Glutamatergic neuron (in vitro differentiated cells): ENCODE measurements around the gene ASTN2. TPM values are rescaled to one million over a fixed set of nuclear protein-coding genes. Genes with fewer than 3 reads are reported as not detected.

ENCODE experiments used
- DNase-seq: peaks from one replicate; pipeline ENCODE4 v3.0.0; 2022
- H3K27ac Mint-ChIP-seq: one replicate; pipeline ENCODE4 v1.8.0; 2020; ENCODE audit warnings: mild to moderate bottlenecking, mixed read lengths, inconsistent platforms; ENCODE audit not compliant: unreplicated experiment
- H3K27me3 Mint-ChIP-seq: one replicate; pipeline ENCODE4 v1.8.0; 2020; ENCODE audit warnings: mild to moderate bottlenecking, moderate library complexity, mixed read lengths, inconsistent platforms; ENCODE audit not compliant: unreplicated experiment
- H3K36me3 Mint-ChIP-seq: one replicate; pipeline ENCODE4 v1.8.0; 2020; ENCODE audit warnings: mild to moderate bottlenecking, mixed read lengths, inconsistent platforms; ENCODE audit not compliant: unreplicated experiment
- H3K4me1 Mint-ChIP-seq: one replicate; pipeline ENCODE4 v1.8.0; 2020; ENCODE audit warnings: mild to moderate bottlenecking, low read depth, mixed read lengths, inconsistent platforms; ENCODE audit not compliant: unreplicated experiment
- H3K4me3 Mint-ChIP-seq: one replicate; pipeline ENCODE4 v1.8.0; 2020; ENCODE audit warnings: mild to moderate bottlenecking, mixed read lengths, inconsistent platforms; ENCODE audit not compliant: unreplicated experiment
- H3K9me3 Mint-ChIP-seq: one replicate; pipeline ENCODE4 v1.8.0; 2020; ENCODE audit warnings: mild to moderate bottlenecking, moderate library complexity, mixed read lengths, inconsistent platforms; ENCODE audit not compliant: unreplicated experiment
- CTCF ChIP-seq: fragments of 200-600 bp; sonication (generic); IDR thresholded peaks from one replicate; pipeline ENCODE4 v1.5.0; 2021; ENCODE audit not compliant: partially characterized antibody, unreplicated experiment
- total RNA-seq: library from RNA; stranded (reverse); fragmentation: NEBNext Ultra II Directional; extraction: Animal tissue kit (Norgen Biotek cat#: 25700); gene quantifications from one replicate; pipeline ENCODE4 v1.2.1, GENCODE V29; 2021; ENCODE audit not compliant: unreplicated experiment

Gene ASTN2
- total RNA-seq, 1 donor from 2014 or later: 134 TPM

GRCh38 chr9:117434566-117434965, 19.7 kb upstream of the ASTN2 start:
- no peak for DNase-seq

GRCh38 chr9:117430813-117431212, 16.0 kb upstream of the ASTN2 start:
- no peak for DNase-seq
- peaks cover 6% of the 10 kb centered on the region for H3K27me3 Mint-ChIP-seq
- H3K4me1 Mint-ChIP-seq: peaks cover 41% of the 10 kb centered on the region
- no peaks in the 10 kb centered on the region for H3K36me3 Mint-ChIP-seq
- peak overlapping the region; percentile 65 for H3K27ac Mint-ChIP-seq
- H3K4me3 Mint-ChIP-seq: no peak overlapping the region
- no peak for TF ChIP-seq CTCF
- H3K9me3 Mint-ChIP-seq: peaks cover 3% of the 10 kb centered on the region

More at GRCh38 chr9:117434566-117434965, 19.7 kb upstream of the ASTN2 start:
- Mint-ChIP-seq H3K27me3 (peaks cover 6% of the 10 kb centered on the region), H3K9me3 (peaks cover 2% of the 10 kb centered on the region), H3K36me3 (no peaks in the 10 kb centered on the region), H3K4me3 (no peak overlapping the region), H3K27ac (no peak overlapping the region), H3K4me1 (peaks cover 22% of the 10 kb centered on the region)
- no peak for TF ChIP-seq CTCF

GRCh38 chr9:117427357-117427913, 12.6 kb upstream of the ASTN2 start:
- Mint-ChIP-seq H3K27ac (peak overlapping the region; percentile 76), H3K36me3 (no peaks in the 10 kb centered on the region), H3K4me1 (peaks cover 62% of the 10 kb centered on the region), H3K27me3 (peaks cover 6% of the 10 kb centered on the region), H3K4me3 (peak overlapping the region; percentile 35), H3K9me3 (peaks cover 3% of the 10 kb centered on the region)
- no peak for DNase-seq
- no peak for TF ChIP-seq CTCF

- no peak for TF ChIP-seq CTCF
- H3K36me3 Mint-ChIP-seq: no peaks in the 10 kb centered on the region
- peaks cover 3% of the 10 kb centered on the region for H3K27me3 Mint-ChIP-seq
- no peak overlapping the region for H3K4me3 Mint-ChIP-seq
- H3K9me3 Mint-ChIP-seq: peaks cover 1% of the 10 kb centered on the region
- peak overlapping the region; percentile 42 for H3K27ac Mint-ChIP-seq
- DNase-seq: no peak
- peaks cover 54% of the 10 kb centered on the region for H3K4me1 Mint-ChIP-seq
These were observed 10.7 kb upstream of the ASTN2 start for GRCh38 chr9:117425566-117425965.

GRCh38 chr9:117424291-117424690, 9.4 kb upstream of the ASTN2 start:
- H3K36me3 Mint-ChIP-seq: no peaks in the 10 kb centered on the region
- H3K27me3 Mint-ChIP-seq: no peaks in the 10 kb centered on the region
- peaks cover 49% of the 10 kb centered on the region for H3K4me1 Mint-ChIP-seq
- no peak for DNase-seq
- peaks cover 1% of the 10 kb centered on the region for H3K9me3 Mint-ChIP-seq
- no peak overlapping the region for H3K27ac Mint-ChIP-seq
- H3K4me3 Mint-ChIP-seq: no peak overlapping the region
- no peak for TF ChIP-seq CTCF
